ENCODE results near the gene DBNL.

The DBNL gene

DNA sequence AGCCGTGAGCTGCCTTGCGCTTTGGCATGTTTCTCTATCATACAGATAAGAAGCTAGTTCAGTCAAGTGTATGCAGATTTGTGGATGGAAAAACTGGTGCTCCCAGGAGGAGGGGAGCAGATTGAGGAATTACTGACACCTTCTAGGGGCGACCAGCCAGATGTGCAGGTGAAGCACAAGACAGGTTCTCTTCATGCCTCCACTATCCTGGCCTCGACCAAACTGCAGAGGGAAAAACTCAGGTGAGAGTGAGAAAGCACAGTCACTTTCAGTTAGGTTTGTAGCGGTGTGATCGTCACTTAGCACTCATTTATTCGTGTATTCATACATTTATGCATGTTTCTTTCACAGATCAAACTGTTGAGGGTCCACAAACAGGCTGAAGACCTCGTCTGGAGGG lies 600 bp upstream of the DBNL start:
- DNase-seq: no peak

DNA sequence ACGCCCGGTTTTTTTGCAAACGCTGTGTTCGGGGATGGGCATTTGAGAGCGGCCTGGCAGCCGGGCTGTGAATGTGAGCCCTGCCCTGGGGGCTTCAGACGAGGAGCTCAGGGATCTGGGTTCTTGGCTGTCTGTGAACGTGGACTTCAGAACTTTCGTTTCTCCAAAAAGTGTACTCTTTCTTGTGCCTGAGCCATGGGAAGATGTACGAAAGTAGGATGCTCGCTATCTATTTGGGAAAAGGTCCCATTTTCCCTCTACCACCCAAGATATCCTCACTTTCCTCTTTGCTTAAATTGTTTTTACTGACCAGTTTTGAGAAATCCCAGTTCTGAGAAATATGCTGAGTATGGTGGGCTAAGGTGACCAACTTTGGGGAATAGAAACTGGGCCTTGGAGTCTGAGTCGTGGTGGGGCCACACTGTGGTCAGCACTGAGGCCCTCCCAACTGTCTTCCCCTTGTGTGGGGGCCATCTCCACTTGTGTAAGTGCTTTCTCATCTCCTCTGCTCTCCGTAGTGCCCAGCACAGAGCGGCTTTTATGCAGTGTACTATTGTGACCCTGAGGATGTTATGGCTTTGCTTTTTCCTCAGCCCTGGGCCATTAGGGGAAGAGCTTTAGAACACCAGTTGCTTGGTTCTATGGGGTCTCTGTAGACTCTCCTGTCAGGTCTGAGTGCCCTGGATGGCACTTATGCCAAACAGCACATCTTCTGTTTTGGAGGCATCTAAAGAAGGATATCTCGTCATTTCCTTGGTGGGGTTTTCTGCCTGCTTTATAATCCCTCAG lies 918 bp downstream of the DBNL start:
- DNase-seq: peak in 1 of 2 donors; percentile 32

GRCh38 chr7:44046321-44047061 lies 2.0 kb downstream of the DBNL start:
- DNase-seq: peak; percentile 62 to 85

- DNase-seq: no peak
Measured at GRCh38 chr7:44048031-44048795, 3.7 kb downstream of the DBNL start.

- no peak for DNase-seq
Measured at GRCh38 chr7:44050121-44050914, 5.8 kb downstream of the DBNL start.

GRCh38 chr7:44050915-44051560 lies 6.5 kb downstream of the DBNL start:
- no peak for DNase-seq

- no peak for DNase-seq
Measured at GRCh38 chr7:44051611-44052220, 7.2 kb downstream of the DBNL start.

DNA sequence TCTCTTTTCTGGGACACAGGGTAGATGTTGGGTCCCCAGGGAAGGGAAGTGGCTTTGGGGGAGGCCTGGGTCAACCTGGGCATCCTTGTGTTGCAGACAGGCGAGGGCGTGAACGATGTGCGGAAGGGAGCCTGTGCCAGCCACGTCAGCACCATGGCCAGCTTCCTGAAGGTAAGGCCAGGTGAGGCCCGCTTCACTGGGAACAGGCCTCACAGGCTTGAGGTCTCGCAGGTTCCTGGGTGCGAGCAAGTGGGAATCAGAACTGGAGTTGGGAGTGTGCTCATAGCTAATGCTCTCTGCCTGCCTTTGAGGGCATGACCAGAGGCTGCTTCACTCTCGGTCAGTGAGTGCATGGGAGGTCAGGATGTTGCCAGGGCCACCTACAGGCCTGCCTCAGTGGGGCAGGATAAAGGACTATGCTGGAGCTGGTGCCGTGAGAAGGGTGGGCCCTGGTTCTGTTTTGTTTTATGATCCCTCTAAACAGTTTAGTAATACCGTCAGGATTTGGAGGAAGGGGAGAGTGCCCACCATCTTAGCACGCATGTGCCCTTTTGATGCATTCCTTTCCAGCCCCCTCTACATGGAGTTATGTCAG lies 8.4 kb downstream of the DBNL start:
- DNase-seq: peak in 1 of 2 donors; percentile 9

GRCh38 chr7:44056681-44057080 lies 12.2 kb downstream of the DBNL start:
- no peak for DNase-seq

- DNase-seq: no peak
Measured at GRCh38 chr7:44057181-44057848, 12.8 kb downstream of the DBNL start.

- peak in 1 of 2 donors; percentile 31 for DNase-seq
Measured at GRCh38 chr7:44057849-44058758, 13.6 kb downstream of the DBNL start.

- DNase-seq: no peak
Measured at GRCh38 chr7:44058759-44059218, 14.3 kb downstream of the DBNL start.

DNA sequence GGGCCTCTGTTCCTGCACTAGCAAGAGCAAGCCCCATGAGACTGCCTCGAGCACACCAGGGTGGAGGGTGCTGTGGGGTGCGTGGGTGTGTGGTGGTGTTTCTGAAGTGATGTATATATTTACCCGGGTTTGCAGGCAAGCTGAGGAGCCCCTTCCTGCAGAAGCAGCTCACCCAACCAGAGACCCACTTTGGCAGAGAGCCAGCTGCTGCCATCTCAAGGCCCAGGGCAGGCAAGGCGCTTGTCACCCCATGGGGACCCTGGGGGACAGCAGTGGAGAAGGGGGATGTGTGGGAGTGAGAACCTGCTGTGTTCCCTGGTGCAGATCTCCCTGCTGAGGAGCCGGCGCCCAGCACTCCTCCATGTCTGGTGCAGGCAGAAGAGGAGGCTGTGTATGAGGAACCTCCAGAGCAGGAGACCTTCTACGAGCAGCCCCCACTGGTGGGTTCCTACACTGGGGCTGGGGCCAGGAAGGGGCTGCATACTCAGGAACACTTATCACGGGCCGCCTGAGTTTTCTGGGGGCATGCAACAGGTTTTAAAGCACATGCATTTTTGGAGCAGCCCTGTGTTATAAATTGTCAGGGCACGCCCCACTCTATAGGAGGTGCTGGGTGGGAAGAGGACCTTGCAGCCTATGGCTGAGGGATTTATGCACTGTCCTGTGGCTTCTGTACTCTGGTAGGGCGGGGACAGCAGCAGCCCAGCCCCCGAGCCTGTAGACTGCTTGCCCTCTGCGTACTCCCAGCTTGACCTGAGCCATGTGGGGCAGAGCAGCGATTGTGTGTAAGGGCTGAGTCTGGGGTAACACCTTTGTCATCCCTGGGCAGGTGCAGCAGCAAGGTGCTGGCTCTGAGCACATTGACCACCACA lies 15.0 kb downstream of the DBNL start:
- DNase-seq: peak in 1 of 2 donors; percentile 64

DNA sequence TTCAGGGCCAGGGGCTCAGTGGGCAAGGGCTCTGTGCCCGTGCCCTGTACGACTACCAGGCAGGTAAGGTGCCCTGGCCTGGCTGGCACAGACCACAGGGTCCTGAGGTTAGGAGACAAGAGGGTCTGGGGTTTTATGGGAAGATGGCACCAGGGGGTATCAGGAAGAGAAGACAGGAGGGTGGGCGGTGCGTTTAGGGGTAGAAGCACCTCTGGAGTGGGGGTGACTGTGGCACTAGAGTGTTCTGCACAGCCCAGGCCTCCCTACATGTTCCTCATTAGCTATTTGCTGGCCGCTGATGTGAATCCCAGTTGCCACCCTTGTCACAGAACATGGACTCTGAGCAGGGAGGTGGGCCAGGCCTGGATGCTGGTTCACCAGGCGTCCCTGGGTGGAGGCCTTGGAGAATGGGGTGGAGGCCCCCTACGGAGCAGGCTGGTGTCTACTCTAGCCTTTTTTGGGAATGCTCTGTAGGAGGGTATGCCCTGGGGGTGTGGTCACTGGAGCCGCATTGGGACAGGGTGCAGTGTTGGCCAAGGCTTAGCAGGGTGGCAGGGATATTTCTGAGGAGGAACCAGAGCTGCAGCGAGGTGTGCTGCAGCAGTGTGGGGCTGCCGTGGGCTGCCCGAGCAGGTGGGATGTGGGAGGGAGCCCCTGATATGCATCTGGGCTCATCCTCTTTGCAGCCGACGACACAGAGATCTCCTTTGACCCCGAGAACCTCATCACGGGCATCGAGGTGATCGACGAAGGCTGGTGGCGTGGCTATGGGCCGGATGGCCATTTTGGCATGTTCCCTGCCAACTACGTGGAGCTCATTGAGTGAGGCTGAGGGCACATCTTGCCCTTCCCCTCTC lies 15.8 kb downstream of the DBNL start:
- no peak for DNase-seq

DNA sequence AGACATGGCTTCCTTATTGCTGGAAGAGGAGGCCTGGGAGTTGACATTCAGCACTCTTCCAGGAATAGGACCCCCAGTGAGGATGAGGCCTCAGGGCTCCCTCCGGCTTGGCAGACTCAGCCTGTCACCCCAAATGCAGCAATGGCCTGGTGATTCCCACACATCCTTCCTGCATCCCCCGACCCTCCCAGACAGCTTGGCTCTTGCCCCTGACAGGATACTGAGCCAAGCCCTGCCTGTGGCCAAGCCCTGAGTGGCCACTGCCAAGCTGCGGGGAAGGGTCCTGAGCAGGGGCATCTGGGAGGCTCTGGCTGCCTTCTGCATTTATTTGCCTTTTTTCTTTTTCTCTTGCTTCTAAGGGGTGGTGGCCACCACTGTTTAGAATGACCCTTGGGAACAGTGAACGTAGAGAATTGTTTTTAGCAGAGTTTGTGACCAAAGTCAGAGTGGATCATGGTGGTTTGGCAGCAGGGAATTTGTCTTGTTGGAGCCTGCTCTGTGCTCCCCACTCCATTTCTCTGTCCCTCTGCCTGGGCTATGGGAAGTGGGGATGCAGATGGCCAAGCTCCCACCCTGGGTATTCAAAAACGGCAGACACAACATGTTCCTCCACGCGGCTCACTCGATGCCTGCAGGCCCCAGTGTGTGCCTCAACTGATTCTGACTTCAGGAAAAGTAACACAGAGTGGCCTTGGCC lies 16.6 kb downstream of the DBNL start:
- DNase-seq: no peak

- no peak for DNase-seq
Measured at GRCh38 chr7:44061645-44062179, 17.2 kb downstream of the DBNL start.

All from CD4-positive, alpha-beta T cell treated with Interleukin-4 for 1 hour (primary cell).